Esophagus muscularis mucosa (tissue), 4 donors: ENCODE results near the gene MGME1. TPM values are rescaled to one million over a fixed set of nuclear protein-coding genes. Genes with fewer than 3 reads are reported as not detected.

ENCODE experiments used
- DNase-seq: peaks from one replicate; pipeline ENCODE4 v3.0.0-alpha.2; 2017; ENCODE audit errors: extremely low spot score
- H3K27ac ChIP-seq, 4 donors: fragments of 200-600 bp; sonication (generic); replicated peaks in 1 of 4; 1 replicate in 3 of 4; 2 replicates in 1 of 4; pipeline ENCODE4 v1.5.1; 2016 to 2019; ENCODE audit warnings: mild to moderate bottlenecking in 1 of 4
- H3K27me3 ChIP-seq, 4 donors: fragments of 200-600 bp; sonication (generic); one replicate each; pipeline versions ENCODE4 v1.5.1 to v1.6.0; 2016 to 2019
- H3K36me3 ChIP-seq, 4 donors: fragments of 200-600 bp; sonication (generic); one replicate each; pipeline ENCODE4 v1.5.1; 2016 to 2019
- H3K4me1 ChIP-seq, 4 donors: fragments of 200-600 bp; sonication (generic); one replicate each; pipeline ENCODE4 v1.5.1; 2016 to 2019
- H3K4me3 ChIP-seq, 4 donors: fragments of 200-600 bp; sonication (generic); 1 replicate in 2 of 4; 2 replicates in 2 of 4; pipeline ENCODE4 v1.5.1; 2016 to 2019; ENCODE audit warnings: mild to moderate bottlenecking in 4 of 4, moderate library complexity in 1 of 4
- H3K9me3 ChIP-seq, 4 donors: fragments of 200-600 bp; sonication (generic); 1 replicate in 3 of 4; 2 replicates in 1 of 4; pipeline ENCODE4 v1.5.1; 2016 to 2019
- CTCF ChIP-seq, 3 experiments: fragments of 200-600 bp in 2 of 3; fragments of 450-650 bp in 1 of 3; sonication (generic) in 2 of 3; IDR thresholded peaks; one replicate each; pipeline ENCODE4 v1.5.1; 2017 to 2019; ENCODE audit warnings: antibody characterized with exemption in 3 of 3, mild to moderate bottlenecking in 2 of 3, moderate library complexity in 1 of 3
- EP300 ChIP-seq: sonication (generic); formaldehyde crosslinking; IDR thresholded peaks from one replicate; pipeline ENCODE4 v1.6.1; 2017; ENCODE audit warnings: antibody characterized with exemption
- POLR2A ChIP-seq: fragments of 450-650 bp; IDR thresholded peaks from one replicate; pipeline ENCODE4 v1.6.1; 2017; ENCODE audit warnings: antibody characterized with exemption, moderate library complexity, mild to moderate bottlenecking, low read depth
- POLR2AphosphoS5 ChIP-seq, 2 donors: sonication (generic); formaldehyde crosslinking; IDR thresholded peaks; one replicate each; pipeline ENCODE4 v1.6.1; 2017; ENCODE audit warnings: antibody characterized with exemption in 2 of 2
- WGBS: methylation state at CpG from one replicate; pipeline ENCODE4 v1.1.5; 2018; 5-methylcytosine and 5-hydroxymethylcytosine counted together
- intact Hi-C: fragments of 100-400 bp; cut with DNase I; formaldehyde crosslinking; loops from one replicate; pipeline ENCODE4 v1.15.1; 2023
- small RNA-seq, 3 donors: library from RNA; depleted of rRNA; stranded (forward); fragments of <200 nt; gene quantifications; one replicate each; pipeline ENCODE3, GENCODE V24; 2016
- total RNA-seq, 4 donors: library from RNA; depleted of rRNA; stranded (reverse); fragments of >200 nt; gene quantifications; one replicate each; pipeline versions ENCODE4 v1.1.0 to v1.2.1, GENCODE V29; 2016

Gene MGME1
- total RNA-seq, 4 donors from 2014 or later: 5.2 to 6.5 (median 6.0) TPM

DNA sequence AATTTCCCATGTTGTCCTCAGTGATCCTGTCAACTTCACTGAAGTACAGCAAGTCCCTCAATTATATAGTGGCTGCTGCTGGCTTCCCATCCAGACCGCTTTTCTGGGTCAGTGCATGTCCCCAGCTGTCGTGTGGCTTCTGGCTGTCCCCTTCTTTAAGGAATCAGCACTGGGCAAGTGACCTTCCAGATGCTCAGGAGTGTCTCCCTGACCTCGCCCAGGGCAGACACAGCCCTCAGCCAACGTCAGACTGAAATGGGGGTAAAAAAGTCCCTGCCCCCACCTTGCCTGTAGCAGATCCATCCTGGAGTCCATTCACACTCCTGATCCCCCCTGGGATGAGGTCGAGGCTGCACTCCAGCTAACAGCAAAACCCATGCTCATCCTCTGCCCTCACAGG, 65.2 kb downstream of the MGME1 start:
- Histone ChIP-seq H3K36me3 (no peaks in the 10 kb centered on the region), H3K4me1 (no peaks in the 10 kb centered on the region), H3K4me3 (no peak overlapping the region), H3K9me3 (no peaks in the 10 kb centered on the region), H3K27ac (no peak overlapping the region), H3K27me3 (peaks cover 0 to 7% (median 0%) of the 10 kb centered on the region in 4 donors)
- DNase-seq: no peak
- TF ChIP-seq CTCF (IDR thresholded peaks at IDR 0.05) (no peak), POLR2AphosphoS5 (IDR thresholded peaks at IDR 0.05) (no peak), EP300 (no peak), POLR2A (no peak)
- WGBS: 63% methylated on average over 5 of the region's 5 CpGs
- intact Hi-C loops: no loop called here

- H3K36me3 ChIP-seq: no peaks in the 10 kb centered on the region
- H3K9me3 ChIP-seq: peaks cover 0 to 14% (median 11%) of the 10 kb centered on the region in 4 donors
- H3K27me3 ChIP-seq: peaks cover 0 to 52% (median 0%) of the 10 kb centered on the region in 4 donors
- H3K4me3 ChIP-seq: no peak overlapping the region
- DNase-seq: no peak
- TF ChIP-seq EP300: no peak
- no peak for TF ChIP-seq POLR2A
- no peak for TF ChIP-seq CTCF (IDR thresholded peaks at IDR 0.05)
- no peak for TF ChIP-seq POLR2AphosphoS5 (IDR thresholded peaks at IDR 0.05)
- WGBS: 79% methylated on average over 5 of the region's 5 CpGs
- intact Hi-C loops: no loop called here
- no peaks in the 10 kb centered on the region for H3K4me1 ChIP-seq
- H3K27ac ChIP-seq: no peak overlapping the region
Measured at GRCh38 chr20:18039063-18039462, 70.2 kb downstream of the MGME1 start.

Small RNAs within 50 kb of the gene (small RNA-seq; reads per million reads assigned to genes)
- gene SNORD17: 199 to 232 (median 199) reads per million in 3 donors

Other genes starting within 250 kb of the MGME1 start
- 10 to 100 TPM; 58.3 to 67.3 (median 63.9) TPM for gene SNX5, start 224 bp upstream of the MGME1 start, total RNA-seq
- gene OVOL2, start 88.9 kb downstream of the MGME1 start, total RNA-seq: not detected
- gene KAT14, start 168.8 kb downstream of the MGME1 start, total RNA-seq: 10 to 100 TPM; 14.1 to 18.2 (median 16.3) TPM
- 10 to 100 TPM; 13.4 to 28.4 (median 16.9) TPM for gene PET117, start 168.8 kb downstream of the MGME1 start, total RNA-seq